CD14-positive monocyte (primary cell): Measurements from ENCODE around the gene RIMBP2. TPM values are rescaled to one million over a fixed set of nuclear protein-coding genes. Genes with fewer than 3 reads are reported as not detected.

Experiments used
- DNase-seq, 3 donors: peaks; one replicate each; pipeline ENCODE4 v3.0.0-alpha.2; 2011 to 2022
- H2AFZ ChIP-seq: 2 replicates; pipeline ENCODE4 v1.6.0; 2012; ENCODE audit warnings: mild to moderate bottlenecking, low read depth, low read length, inconsistent platforms; ENCODE audit not compliant: insufficient read depth, poor library complexity, severe bottlenecking
- H3K27ac ChIP-seq, 2 donors: 1 replicate in 1 of 2; 2 replicates in 1 of 2; pipeline ENCODE4 v1.5.1; 2012 to 2013; ENCODE audit warnings: low read length in 2 of 2, control low read depth in 1 of 2, inconsistent platforms in 1 of 2, low read depth in 1 of 2, mild to moderate bottlenecking in 1 of 2
- H3K27me3 ChIP-seq, 2 donors: one replicate each; pipeline versions ENCODE4 v1.6.0 to v1.6.1; 2011 to 2013; ENCODE audit warnings: low read length in 2 of 2; ENCODE audit not compliant: control insufficient read depth in 2 of 2, insufficient read depth in 2 of 2
- H3K36me3 ChIP-seq, 2 donors: replicated peaks in 1 of 2; 1 replicate in 1 of 2; 2 replicates in 1 of 2; pipeline versions ENCODE4 v1.5.1 to v1.6.1; 2012 to 2013; ENCODE audit warnings: low read length in 2 of 2, control low read depth in 1 of 2, inconsistent platforms in 1 of 2, mild to moderate bottlenecking in 1 of 2; ENCODE audit not compliant: insufficient read depth in 2 of 2, control insufficient read depth in 1 of 2
- H3K4me1 ChIP-seq, 2 donors: 1 replicate in 1 of 2; 2 replicates in 1 of 2; pipeline versions ENCODE4 v1.5.1 to v1.6.1; 2012 to 2013; ENCODE audit warnings: low read length in 2 of 2, control low read depth in 1 of 2, inconsistent platforms in 1 of 2, mild to moderate bottlenecking in 1 of 2, moderate library complexity in 1 of 2; ENCODE audit not compliant: insufficient read depth in 2 of 2, control insufficient read depth in 1 of 2
- H3K4me2 ChIP-seq: replicated peaks from 2 replicates; pipeline ENCODE3; 2012; ENCODE audit warnings: low read length, moderate library complexity, mild to moderate bottlenecking; ENCODE audit not compliant: poor library complexity, severe bottlenecking; ENCODE audit errors: extremely low read depth
- H3K4me3 ChIP-seq, 3 experiments: fragments of 200-600 bp in 1 of 3; sonication (generic) in 1 of 3; replicated peaks in 1 of 3; 1 replicate in 2 of 3; 2 replicates in 1 of 3; pipeline ENCODE4 v1.5.1; 2011 to 2013; ENCODE audit warnings: low read length in 3 of 3, mild to moderate bottlenecking in 3 of 3, control low read depth in 2 of 3, low read depth in 2 of 3, inconsistent platforms in 1 of 3, moderate library complexity in 1 of 3
- H3K79me2 ChIP-seq: 2 replicates; pipeline ENCODE4 v1.6.0; 2012; ENCODE audit warnings: mild to moderate bottlenecking, control low read depth, inconsistent platforms, low read length, moderate library complexity; ENCODE audit not compliant: insufficient read depth
- H3K9ac ChIP-seq: 2 replicates; pipeline ENCODE4 v1.6.0; 2017; ENCODE audit warnings: low read length, mild to moderate bottlenecking; ENCODE audit not compliant: insufficient read depth, poor library complexity, severe bottlenecking
- H3K9me3 ChIP-seq, 2 donors: replicated peaks in 1 of 2; 1 replicate in 1 of 2; 2 replicates in 1 of 2; pipeline versions ENCODE4 v1.5.1 to v1.6.1; 2012 to 2013; ENCODE audit warnings: low read length in 2 of 2, control low read depth in 1 of 2; ENCODE audit not compliant: control insufficient read depth in 1 of 2, insufficient read depth in 1 of 2
- H4K20me1 ChIP-seq: 2 replicates; pipeline ENCODE4 v1.6.0; 2012; ENCODE audit warnings: mild to moderate bottlenecking, low read length, control low read depth, moderate library complexity; ENCODE audit not compliant: insufficient read depth
- H3K27ac Mint-ChIP-seq, 7 donors: one replicate each; pipeline ENCODE4 v1.8.0; 2020; ENCODE audit warnings: mild to moderate bottlenecking in 7 of 7, mixed read lengths in 7 of 7, moderate library complexity in 6 of 7, inconsistent platforms in 2 of 7
- H3K27me3 Mint-ChIP-seq, 3 donors: one replicate each; pipeline ENCODE4 v1.8.0; 2021 to 2022; ENCODE audit warnings: low read depth in 3 of 3, mild to moderate bottlenecking in 3 of 3, mixed read lengths in 3 of 3, moderate library complexity in 3 of 3, inconsistent platforms in 1 of 3
- H3K36me3 Mint-ChIP-seq, 2 donors: one replicate each; pipeline ENCODE4 v1.8.0; 2020; ENCODE audit warnings: mixed read lengths in 2 of 2, inconsistent platforms in 1 of 2, mild to moderate bottlenecking in 1 of 2
- H3K4me1 Mint-ChIP-seq: one replicate; pipeline ENCODE4 v1.8.0; 2020; ENCODE audit warnings: mild to moderate bottlenecking, mixed read lengths
- H3K4me3 Mint-ChIP-seq, 2 donors: one replicate each; pipeline ENCODE4 v1.8.0; 2020; ENCODE audit warnings: mild to moderate bottlenecking in 2 of 2, mixed read lengths in 2 of 2, moderate library complexity in 1 of 2
- H3K9me3 Mint-ChIP-seq, 7 donors: one replicate each; pipeline ENCODE4 v1.8.0; 2020 to 2022; ENCODE audit warnings: mixed read lengths in 7 of 7, mild to moderate bottlenecking in 6 of 7, moderate library complexity in 6 of 7, inconsistent platforms in 2 of 7
- WGBS: methylation state at CpG from one replicate; pipeline ENCODE4 v1.1.5; 2013; ENCODE audit warnings: missing lambda C conversion rate; ENCODE audit not compliant: insufficient coverage; 5-methylcytosine and 5-hydroxymethylcytosine counted together
- intact Hi-C, 2 donors: fragments of 100-400 bp; cut with micrococcal nuclease; formaldehyde crosslinking; loops; one replicate each; pipeline versions ENCODE4 v1.15.0 to v1.15.1; 2023
- polyA plus RNA-seq, 3 donors: library from polyadenylated mRNA; depleted of rRNA in 1 of 3; unstranded in 2 of 3; stranded (reverse) in 1 of 3; fragments of 300-500 nt in 2 of 3; fragments of >200 nt in 1 of 3; fragmentation: Illumina TruSeq in 2 of 3; gene quantifications; 1 replicate in 2 of 3; 2 replicates in 1 of 3; pipeline ENCODE4 v1.2.3, GENCODE V29; 2012 to 2021
- TF ChIP-seq, protein P1 (sequence below): fragments of 200-600 bp; IDR thresholded peaks from one replicate; pipeline ENCODE4 v1.8.0; 2022; ENCODE audit warnings: antibody characterized with exemption, mild to moderate bottlenecking

The RIMBP2 gene
- polyA plus RNA-seq, 3 donors: not detected

DNA sequence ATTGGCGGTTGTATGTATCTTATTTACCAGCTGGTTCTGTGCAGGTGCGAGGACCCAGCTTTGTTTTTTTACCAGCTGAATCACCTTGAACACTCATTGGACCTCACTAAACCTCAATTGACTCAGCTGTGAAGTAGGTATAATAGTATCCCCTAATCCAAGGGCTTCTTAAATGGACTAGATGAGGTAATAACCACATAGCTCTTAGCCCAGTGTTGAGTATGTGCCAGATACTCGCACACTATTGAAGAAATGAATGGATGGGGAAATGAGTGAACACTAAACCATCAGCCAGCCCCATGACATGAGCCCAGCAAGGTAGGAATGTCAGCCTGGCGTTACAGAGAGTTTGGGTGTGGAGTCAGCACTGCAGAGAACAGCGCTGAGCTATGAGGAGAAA lies 79.7 kb downstream of the RIMBP2 start:
- peaks cover 11 to 23% (median 15%) of the 10 kb centered on the region in 3 donors for H3K27me3 Mint-ChIP-seq
- H3K4me1 Mint-ChIP-seq: no peaks in the 10 kb centered on the region
- 96% methylated on average over 3 of the region's 5 CpGs for WGBS
- no peak overlapping the region for H3K27ac ChIP-seq
- H3K36me3 ChIP-seq: no peaks in the 10 kb centered on the region
- H3K9me3 Mint-ChIP-seq: peaks cover 0 to 2% (median 1%) of the 10 kb centered on the region in 7 donors
- DNase-seq: no peak
- TF ChIP-seq, protein P1, sequence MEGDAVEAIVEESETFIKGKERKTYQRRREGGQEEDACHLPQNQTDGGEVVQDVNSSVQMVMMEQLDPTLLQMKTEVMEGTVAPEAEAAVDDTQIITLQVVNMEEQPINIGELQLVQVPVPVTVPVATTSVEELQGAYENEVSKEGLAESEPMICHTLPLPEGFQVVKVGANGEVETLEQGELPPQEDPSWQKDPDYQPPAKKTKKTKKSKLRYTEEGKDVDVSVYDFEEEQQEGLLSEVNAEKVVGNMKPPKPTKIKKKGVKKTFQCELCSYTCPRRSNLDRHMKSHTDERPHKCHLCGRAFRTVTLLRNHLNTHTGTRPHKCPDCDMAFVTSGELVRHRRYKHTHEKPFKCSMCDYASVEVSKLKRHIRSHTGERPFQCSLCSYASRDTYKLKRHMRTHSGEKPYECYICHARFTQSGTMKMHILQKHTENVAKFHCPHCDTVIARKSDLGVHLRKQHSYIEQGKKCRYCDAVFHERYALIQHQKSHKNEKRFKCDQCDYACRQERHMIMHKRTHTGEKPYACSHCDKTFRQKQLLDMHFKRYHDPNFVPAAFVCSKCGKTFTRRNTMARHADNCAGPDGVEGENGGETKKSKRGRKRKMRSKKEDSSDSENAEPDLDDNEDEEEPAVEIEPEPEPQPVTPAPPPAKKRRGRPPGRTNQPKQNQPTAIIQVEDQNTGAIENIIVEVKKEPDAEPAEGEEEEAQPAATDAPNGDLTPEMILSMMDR: no peak
- no peak overlapping the region for H3K9ac ChIP-seq
- H3K27ac Mint-ChIP-seq: no peak overlapping the region
- no peaks in the 10 kb centered on the region for H4K20me1 ChIP-seq
- no peak overlapping the region for H3K4me3 Mint-ChIP-seq
- no peaks in the 10 kb centered on the region for H3K9me3 ChIP-seq
- H3K4me3 ChIP-seq: no peak overlapping the region
- H3K4me1 ChIP-seq: no peaks in the 10 kb centered on the region
- no peak overlapping the region for H2AFZ ChIP-seq
- H3K36me3 Mint-ChIP-seq: no peaks in the 10 kb centered on the region
- intact Hi-C loops: no loop called here
- peaks cover 0 to 2% of the 10 kb centered on the region in 2 donors for H3K27me3 ChIP-seq
- H3K79me2 ChIP-seq: no peaks in the 10 kb centered on the region
- H3K4me2 ChIP-seq: no peak overlapping the region

- Histone ChIP-seq H4K20me1 (no peaks in the 10 kb centered on the region), H3K79me2 (no peaks in the 10 kb centered on the region), H3K36me3 (no peaks in the 10 kb centered on the region), H3K9ac (no peak overlapping the region), H3K4me2 (no peak overlapping the region), H2AFZ (no peak overlapping the region), H3K9me3 (no peaks in the 10 kb centered on the region), H3K4me1 (no peaks in the 10 kb centered on the region), H3K27ac (no peak overlapping the region), H3K27me3 (peaks cover 0 to 2% of the 10 kb centered on the region in 2 donors), H3K4me3 (no peak overlapping the region)
- TF ChIP-seq, protein P1: no peak
- intact Hi-C loops: no loop called here
- no peak overlapping the region for H3K4me3 Mint-ChIP-seq
- H3K4me1 Mint-ChIP-seq: no peaks in the 10 kb centered on the region
- H3K27ac Mint-ChIP-seq: no peak overlapping the region
- 78% methylated on average over 2 of the region's 4 CpGs for WGBS
- H3K27me3 Mint-ChIP-seq: peaks cover 9 to 26% (median 15%) of the 10 kb centered on the region in 3 donors
- no peak for DNase-seq
- H3K36me3 Mint-ChIP-seq: no peaks in the 10 kb centered on the region
- peaks cover 0 to 3% (median 1%) of the 10 kb centered on the region in 7 donors for H3K9me3 Mint-ChIP-seq
These were observed 81.2 kb downstream of the RIMBP2 start for GRCh38 chr12:130634866-130635265.
